ENCODE data around the gene RADIL.

RADIL gene

DNA sequence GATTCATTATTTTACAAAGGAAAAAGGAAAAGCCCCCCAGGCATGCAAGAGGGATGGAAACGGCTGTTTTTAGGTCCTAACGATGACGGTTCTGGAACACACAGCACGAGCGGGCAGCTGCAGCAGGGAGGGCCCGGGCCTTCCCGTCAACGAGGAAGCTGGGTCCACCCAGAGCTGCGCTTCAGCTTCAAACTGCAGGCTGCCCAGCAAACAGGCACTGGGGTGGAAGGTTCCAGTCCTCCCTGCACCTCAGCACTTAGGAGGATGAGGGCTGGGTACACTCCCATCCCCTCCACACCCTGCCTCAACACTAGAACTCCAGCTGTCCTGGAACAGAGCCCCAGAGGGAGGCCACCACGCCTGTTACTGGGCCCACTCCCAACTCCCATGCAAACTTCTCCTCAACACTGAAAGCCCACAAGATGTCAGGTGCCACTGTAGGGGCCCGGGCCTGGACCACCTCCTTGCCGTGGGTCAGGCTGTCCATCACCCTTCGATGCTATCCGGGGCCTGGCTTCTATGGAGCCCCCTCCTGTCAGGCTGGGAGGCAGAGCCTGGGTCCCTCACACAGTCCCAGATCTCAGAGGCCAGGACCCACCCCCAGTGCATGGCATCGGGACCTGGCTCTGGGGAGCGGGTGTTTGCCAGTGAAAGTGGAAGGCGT, 54.7 kb downstream of the RADIL start:
- DNase-seq: no peak

DNA sequence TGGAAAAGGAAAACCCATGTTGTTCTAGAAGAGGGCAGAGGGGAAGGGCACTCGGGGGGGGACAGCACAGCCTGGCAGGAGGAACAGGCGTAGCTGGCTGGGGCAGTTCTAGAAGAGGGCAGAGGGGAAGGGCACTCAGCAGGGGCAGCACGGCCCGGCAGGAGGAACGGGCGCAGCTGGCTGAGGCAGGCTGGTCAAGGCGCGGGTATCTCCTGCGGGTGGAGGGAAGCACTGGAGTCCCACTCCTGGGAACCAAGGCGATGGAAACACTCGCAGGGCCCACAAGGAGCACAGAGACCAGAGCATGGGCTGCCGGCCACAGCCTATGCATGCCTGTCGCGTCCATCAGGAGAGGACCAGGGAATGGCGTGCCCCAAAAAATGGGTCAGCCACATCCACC, 58.4 kb downstream of the RADIL start:
- no peak for DNase-seq

DNA sequence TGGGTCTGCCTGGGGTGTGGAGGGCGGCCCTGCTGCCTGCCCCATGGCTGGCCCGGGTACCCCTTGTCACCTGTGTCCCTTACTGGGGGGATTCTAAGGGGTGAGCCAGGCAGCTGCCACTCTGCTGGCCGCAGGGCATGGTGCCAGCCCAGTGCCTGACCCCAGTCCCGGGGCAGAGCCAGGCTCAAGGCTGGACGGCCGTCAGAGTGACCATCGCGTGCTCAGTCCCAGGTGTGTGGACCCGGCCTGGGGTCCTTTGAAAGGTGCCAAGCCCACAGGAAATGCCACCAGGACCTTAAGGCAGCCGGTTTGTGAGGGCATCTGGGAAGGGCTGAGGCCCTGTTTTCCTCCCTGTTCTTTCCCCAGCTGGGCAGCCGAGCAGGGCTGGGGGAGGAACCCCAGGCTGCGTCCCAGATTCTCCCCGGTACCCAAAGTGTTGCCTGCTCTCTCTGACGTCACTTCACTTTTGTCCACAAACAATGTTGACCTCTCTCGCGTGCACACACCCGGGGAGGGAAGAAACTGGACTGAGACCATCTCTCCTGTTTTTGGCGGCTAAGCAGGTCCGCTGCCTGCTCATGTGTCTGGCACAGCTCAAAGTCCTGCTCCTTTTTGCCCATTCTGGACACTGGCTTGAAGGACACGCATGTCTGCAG, 59.3 kb downstream of the RADIL start:
- no peak for DNase-seq

DNA sequence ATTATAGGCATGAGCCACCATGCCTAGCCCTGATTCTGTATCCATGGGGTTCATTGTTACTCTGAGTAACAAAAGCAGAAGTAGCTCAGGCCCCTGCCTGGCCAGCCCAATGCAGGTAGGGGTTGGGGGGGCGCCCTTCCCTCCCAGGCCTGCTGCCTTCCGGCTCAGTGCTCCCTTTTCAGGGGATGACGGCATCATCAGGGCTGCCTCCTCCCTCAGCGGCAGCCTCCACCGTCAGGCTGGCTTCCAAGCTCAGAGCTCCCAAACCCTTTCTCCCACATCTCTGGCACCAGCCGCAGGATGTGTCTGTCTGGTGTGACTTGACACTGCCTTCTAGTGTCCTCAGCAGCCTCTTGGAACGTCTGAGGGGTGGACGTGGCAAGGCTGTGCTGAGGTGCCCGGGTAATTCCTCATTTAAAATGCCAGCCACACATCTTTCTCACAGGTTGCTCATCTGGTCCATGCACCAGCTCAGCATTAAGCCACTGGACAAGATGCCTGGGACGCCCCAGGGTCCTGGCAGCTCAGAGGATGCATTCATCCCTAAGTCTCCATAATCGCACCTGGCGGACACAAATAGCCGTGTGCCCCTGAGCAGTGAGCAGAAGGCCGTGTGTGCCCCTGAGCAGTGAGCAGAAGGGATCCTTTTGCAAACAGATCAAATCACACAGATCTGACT, 59.9 kb downstream of the RADIL start:
- no peak for DNase-seq

DNA sequence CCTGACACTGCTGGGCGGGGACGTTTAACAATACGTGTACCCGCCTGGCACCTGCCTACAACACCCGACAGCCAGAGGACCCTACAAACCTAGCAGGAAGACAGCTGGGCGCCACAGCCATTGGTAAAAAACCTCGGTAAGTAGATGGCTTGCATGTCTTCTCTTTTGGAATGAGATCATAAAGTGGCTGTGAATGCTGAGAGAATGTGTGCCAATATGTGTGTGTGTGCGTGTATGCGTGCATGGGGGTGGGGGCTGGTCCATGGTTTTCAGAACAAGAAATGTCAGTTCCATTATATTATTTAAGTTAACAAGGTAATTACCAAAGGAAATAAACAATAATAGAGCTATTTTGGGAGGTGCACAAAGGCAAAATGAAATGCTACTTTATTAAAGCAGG, 60.8 kb downstream of the RADIL start:
- DNase-seq: no peak

DNA sequence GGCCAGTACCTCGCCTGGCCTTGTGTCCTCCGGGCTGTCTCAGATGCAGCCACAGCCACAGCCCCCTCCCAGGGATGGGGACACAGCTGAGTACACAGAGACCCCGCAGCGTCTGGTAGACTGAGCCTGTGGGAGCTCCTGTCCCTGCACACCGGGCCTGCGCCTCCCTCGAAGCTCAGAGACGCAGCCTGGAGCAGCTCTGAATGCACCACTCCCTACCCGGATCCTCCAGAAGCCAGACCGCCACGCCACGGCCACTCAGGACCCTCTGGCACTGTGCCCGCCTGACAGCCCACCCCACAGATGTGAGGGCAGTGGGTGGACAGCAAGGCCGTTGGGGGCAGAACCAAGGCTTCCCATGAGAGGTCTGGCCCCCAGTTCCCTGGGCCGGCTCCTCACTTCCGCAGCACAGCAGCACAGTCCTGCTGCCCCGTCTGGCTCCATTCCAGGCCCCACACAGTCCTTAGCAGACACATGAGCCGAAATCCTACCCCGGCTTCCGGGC, 62.5 kb downstream of the RADIL start:
- no peak for DNase-seq

DNA sequence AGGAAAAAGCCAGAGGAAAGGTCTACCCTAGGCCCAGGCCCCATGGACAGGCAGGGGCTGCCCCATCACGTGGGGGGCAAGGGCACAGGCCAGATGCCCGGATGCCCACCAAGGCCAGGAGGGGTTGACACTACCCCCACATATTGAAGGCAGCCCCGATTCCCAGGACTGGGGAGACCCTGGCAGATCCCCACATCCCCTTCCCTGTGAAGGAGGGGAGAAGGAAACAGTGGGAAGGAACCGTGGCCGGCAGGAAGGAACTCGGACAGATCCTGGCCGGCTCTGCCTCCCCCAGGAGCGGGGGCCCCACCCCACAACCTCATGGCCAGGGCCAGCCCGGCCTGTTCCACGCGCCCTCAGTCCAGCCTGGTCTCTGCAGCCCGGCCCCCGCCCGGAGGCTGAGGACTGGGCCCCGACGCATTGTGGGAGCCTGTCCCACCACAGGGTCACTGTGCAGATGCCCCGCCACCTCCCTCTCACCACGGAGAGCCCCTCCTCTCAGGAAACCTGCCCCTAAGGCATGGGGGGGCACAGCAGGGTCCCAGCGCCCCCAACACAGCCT, 63.0 kb downstream of the RADIL start:
- DNase-seq: no peak

DNA sequence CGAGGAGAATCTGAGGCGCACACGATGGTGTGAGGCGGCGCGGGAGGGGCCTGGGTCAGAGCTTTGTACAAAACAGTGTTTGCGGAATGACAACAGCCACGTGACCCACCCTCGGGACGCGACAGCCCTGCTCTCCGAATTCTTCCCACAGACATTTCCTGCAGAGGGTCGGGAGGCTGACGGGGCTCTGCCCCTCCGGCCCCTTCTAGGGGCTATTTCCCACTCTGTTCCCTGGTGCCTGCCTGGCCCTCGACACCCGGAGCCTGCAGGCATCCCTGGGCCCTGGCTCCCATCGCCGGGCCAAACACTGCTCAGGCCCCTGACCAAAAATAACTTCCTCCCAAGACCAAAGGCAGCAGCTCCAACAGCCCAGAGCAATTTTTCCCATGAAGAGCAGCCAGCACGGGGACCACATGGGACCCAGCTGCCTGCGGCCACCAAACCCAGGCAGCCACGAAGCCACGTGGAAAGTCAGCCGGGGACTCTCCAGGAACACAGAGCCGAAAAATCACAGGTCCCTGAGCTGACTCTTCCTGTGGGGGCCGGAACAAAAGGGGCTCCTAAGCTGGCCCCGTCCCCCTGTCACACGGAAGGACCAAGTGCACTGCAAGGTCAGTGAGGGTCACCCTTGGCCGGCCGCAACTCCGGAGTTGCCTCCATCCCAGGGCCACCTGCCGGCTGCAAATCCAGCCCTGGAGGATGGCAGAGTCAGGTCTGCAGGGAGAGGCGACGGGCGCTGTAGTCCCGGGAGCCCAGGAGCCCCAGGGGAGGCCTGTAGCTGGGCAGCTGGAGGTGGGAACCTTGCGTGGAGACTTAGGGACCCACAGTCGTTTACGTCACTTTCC, 63.7 kb downstream of the RADIL start:
- DNase-seq: no peak

DNA sequence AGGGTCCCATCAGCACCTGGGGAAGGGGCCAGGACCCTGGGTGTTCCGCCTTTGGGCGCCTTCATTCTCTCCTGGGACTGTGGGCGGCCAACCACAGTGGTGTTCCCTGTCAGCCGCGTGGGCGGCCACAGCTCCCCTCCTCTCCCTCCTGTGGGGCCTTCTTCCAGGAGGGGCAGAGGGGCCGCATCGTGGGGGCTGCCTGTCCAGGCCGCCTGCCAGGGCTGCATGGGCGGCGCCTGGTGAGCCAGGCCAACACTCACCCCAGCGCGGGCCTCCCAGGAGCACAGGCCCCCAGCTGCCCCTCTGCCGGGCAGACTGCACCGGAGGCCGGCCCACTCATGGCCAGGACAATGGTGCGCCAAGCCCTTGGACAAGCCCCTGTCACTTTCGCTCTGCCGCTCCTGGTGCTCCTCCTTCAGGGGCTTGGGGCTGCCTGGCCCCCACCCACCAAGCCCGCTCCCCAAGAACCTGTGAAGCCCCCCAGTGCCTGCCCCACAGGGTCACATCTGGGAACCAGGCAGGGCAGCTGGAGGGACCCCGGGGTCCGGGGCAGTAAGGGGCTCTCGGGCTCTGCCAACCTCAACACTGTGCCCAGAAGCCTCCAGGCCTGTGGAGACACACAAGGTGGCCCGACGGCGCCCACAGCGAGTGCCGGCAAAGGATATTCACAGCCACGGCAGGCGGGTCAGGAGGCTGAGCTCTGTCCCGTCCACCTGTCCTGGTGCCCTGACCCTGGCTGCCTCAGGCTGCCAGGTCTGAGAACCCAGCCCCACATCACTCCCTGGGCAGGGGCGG, 65.3 kb downstream of the RADIL start:
- no peak for DNase-seq

DNA sequence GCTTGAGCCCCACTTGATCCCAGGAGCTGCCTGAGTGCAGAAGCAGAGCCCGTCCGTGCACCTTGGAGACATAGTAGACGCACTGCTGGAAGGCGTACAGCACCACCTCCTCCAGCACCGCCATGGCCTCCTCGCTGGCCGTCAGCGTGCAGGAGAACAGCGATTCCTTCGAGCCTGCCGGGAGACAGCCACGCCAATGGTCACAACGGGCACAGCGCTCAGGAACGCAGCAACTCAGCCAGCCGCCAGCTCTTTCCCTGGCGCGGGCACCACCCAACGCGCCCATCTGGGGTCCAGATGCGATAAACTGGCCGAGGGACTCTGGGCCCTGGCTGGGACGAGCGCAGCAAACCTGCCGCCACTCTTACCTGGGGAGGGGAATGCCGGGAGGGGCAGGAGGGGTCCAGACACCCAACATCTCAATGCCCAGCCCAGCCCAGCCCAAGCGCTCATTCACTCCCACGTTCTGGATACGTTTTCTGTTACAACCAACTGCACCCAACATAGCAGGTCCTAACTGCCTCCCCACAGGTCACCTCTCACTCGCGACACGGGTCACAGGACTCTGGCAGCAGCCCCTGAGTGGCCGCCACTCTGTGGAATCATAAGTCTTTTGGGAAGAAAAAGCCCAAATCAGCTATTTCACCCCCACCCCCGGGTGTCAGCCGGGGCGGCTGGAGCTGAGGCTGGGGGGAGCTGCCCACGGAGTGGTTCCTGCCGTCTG, 66.2 kb downstream of the RADIL start:
- no peak for DNase-seq

DNA sequence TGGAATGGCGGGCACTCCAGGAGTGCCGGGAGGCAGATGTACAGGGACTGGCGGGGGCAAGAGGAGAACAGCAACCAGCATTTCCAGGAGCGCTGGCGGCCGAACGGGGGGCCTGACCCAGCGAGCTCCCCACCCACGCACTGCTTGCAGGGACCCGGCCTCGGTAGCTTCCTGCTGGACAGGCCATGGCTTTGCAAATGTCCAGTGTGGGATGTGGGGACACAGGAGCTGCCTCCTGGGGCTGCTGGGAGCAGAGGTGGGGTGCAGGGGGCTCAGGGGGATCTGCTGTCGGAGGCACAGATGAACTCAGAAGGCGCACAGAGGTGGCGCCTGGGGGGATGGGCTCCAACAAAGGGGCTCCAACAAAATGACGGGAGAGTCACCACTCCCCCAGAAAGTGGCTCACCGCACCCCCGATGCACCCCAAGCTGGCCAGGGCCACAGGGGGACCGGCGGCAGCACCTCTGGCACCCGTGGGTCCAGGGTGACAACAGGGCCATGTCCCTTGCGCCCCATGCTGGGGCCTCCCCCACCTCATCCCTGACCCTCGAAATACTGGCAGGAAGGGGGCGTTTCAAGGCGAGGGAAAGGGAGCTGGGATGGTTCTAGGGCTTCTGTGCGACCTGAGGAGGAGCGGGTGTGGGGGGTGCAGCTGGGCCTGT, 67.0 kb downstream of the RADIL start:
- DNase-seq: no peak

DNA sequence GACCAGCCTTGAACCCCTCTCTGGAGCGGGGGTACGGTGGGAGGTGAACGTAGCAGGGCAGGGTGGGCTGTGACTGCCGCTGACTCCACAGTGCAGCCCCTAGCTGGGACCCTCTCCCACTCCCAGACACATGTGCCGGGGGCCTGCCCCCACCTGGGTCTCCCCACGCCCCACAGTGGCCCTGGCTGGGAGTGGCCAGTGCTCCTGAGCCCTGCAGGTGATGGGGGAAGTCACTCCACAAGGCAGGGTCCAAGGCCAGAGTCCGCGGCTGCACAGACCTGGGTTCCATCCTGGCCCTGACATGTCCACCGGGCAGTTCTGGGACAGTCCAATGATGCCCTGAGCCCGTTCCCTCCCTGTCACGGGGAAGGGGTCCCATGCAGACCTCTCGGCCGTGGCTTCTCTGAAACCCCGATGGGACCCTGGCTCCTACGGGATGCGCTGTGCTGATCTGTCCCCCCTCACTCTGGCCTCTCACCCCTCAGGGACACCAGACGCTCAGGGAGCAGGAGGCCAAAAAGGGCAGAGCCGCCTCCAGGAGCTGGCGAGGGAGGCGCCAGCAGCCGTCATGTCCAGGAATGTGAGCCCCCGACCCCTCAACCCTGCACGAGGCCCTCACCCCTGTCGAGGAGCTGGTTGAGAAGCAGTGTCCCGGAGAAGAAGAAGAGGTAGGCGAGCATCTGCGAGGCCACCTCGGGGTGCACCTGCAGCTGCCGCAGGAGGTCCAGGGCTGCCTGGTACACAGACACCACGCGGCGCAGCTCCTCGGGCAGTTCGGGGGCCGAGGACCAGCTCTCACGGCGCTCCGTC, 67.7 kb downstream of the RADIL start:
- DNase-seq: no peak

DNA sequence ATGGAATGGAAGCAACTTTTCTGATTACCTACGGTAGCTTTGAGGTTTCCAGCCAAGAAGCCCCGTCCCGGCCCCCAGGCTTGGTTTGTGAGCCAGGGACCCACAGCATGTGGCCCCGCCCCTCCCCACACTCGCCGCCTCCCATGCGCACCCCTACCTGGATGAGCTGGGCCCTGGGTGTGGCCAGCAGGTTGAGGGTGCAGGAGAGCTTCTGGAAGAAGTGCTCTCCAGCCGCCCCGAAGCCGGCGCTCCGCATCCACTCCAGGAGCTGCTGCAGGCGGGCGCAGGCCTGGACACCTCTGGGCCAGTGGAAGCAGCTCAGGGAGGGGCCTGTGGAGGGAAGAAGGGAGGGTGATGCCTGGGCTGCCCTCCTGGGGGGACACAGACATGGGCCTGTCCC, 68.4 kb downstream of the RADIL start:
- no peak for DNase-seq

DNA sequence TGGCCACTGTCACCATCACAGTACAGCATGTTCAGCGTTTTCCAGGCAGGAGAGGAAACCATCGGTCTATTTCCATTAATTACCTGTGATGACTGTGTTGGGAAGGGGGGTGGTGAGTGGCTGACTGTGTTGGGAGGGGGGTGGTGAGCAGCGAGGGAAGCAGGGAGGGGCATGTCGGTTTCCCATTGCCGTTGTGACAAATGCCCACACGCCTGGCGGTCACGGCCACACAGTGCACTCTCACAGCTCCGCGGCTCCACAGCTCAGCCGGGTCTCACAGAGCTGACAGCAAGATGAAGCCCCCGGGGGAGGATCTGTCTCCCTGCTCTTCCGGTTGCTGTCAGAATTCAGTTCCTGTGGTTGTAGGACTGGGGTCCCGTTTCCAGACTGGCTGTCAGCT, 69.1 kb downstream of the RADIL start:
- DNase-seq: no peak

DNA sequence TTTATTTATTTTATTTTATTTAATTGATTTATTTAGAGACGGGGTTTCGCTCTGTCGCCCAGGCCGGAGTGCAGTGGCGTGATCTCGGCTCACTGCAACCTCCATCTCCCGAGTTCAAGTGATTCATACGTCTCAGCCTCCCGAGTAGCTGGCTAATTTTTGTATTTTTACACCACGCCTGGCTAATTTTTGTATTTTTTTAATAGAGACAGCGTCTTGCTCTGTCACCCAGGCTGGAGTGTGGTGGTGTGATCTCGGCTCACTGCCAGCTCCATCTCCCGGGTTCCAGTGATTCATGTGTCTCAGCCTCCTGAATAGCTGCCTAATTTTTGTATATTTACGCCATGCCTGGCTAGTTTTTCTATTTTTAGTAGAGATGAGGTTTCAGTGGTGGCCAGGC, 73.8 kb downstream of the RADIL start:
- DNase-seq: no peak

DNA sequence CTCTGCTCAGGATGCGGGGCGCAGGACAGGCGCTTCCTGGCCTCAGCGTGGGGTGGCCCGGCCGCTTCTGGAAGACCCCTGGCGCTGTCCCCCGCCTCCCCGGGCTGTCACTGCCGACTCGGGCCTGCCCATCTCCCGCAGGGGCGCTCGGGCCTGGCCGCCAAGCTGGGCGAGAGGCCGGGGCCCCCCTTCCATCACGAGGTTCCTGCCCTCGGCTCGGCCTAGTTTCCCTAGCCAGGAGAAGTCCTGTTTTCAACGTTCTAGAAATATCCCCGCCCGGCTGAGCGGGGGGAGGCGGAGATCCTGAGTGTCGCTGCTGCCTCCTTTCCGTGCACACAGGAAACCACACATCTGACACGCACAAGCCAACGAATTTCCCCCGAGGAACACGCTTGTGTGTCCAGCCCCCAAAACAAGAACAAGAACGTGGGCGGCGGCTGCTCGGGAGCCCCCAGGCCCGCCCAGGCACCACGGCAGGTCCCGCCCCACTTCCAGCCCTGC, 74.4 kb downstream of the RADIL start:
- DNase-seq: peak; percentile 20

DNA sequence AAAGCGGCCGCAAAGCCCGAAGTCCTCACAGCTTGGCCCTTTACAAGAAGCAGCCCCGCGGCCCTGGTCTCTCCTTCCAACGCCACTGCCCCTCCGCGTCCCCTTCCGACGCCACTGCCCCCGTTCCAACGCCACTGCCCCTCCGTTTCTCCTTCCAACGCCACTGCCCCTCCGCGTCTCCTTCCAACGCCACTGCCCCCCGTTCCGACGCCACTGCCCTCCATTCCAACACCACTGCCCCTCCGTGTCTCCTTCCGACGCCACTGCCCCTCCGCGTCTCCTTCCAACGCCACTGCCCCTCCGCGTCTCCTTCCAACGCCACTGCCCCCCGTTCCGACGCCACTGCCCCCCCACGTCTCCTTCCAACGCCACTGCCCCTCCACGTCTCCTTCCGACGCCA, 75.0 kb downstream of the RADIL start:
- no peak for DNase-seq

DNA sequence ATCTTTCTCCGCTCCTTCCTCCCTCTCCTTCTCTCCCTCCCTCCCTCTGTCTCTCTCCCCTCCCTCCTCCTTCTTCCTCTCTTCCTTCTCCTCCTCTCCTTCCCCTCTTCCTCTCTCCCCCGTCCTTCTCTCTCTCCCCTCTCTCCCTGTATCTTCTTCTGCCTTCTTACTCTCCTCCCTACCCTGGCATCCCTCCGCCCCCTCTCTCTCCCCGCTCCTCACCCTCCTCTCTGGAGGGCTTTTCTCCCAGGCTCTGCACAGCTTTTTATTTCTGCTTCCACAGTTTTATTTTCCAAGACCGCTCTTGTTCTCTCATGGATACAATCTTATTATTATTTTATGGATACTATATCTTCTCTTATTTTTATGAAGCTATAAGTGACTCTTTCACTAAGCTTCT, 75.5 kb downstream of the RADIL start:
- no peak for DNase-seq

DNA sequence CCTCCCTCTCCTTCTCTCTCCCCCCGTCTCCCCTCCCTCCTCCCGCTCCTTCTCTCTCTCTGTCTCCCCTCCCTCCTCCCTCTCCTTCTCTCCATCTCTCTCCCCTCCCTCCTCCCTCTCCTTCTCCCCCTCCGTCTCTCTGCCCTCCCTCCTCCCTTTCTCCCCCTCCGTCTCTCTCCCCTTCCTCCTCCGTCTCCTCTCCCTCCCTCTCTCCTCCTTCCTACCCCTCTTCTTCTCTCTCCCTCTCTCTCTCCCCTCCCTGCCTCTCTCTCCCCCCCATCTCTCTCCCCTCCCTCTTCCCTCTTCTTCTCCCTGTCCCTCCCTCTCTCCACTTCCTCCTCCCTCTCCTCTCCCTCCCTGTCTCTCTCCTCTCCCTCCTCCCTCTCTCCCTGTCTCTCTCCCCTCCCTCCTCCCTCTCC, 75.9 kb downstream of the RADIL start:
- no peak for DNase-seq
